PC-9 (cell line): ENCODE measurements around the gene RPS5. TPM values are rescaled to one million over a fixed set of nuclear protein-coding genes. Genes with fewer than 3 reads are reported as not detected.

Experiments
- Bru-seq: library from RNA; stranded (reverse); fragments of 400-500 nt; gene quantifications from one replicate; lab custom pipeline; 2021; lab: Mats Ljungman, UMichigan
- BruChase-seq, 2 experiments: library from RNA; stranded (reverse); fragments of 400-500 nt; gene quantifications; one replicate each; lab custom pipeline; 2021; lab: Mats Ljungman, UMichigan
- BruUV-seq: library from RNA; stranded (reverse); fragments of 400-500 nt; replicated peaks from 2 replicates; lab custom pipeline; 2021; lab: Mats Ljungman, UMichigan
- CTCF ChIA-PET: fragments of 300-600 bp; sonication (Branson Sonifier 250); formaldehyde crosslinking; loops from one replicate; lab custom pipeline; 2022; ENCODE audit warnings: antibody characterized with exemption; lab: Charles Lee
- POLR2A ChIA-PET: fragments of 300-600 bp; sonication (Branson Sonifier 250); formaldehyde crosslinking; loops from one replicate; lab custom pipeline; 2022; ENCODE audit warnings: antibody characterized with exemption; ENCODE audit not compliant: unreplicated experiment; lab: Charles Lee
- DNase-seq, 2 experiments: peaks; one replicate each; pipeline versions ENCODE4 v3.0.0 to v3.0.0-alpha.2; 2015 to 2022; ENCODE audit warnings: mixed read lengths in 1 of 2
- H2AFZ ChIP-seq: fragments of 200-600 bp; sonication (generic); 2 replicates; pipeline ENCODE4 v1.8.1; 2017; ENCODE audit warnings: antibody characterized with exemption
- H3F3A ChIP-seq: fragments of 200-600 bp; sonication (generic); 2 replicates; pipeline ENCODE4 v1.8.1; 2017; ENCODE audit warnings: antibody characterized with exemption, mild to moderate bottlenecking, low read depth; ENCODE audit not compliant: insufficient read depth
- H3K27ac ChIP-seq: fragments of 200-600 bp; sonication (generic); 2 replicates; pipeline ENCODE4 v1.6.1; 2016; ENCODE audit warnings: mixed run types
- H3K27me3 ChIP-seq: fragments of 200-600 bp; sonication (generic); 2 replicates; pipeline ENCODE4 v1.6.1; 2016; ENCODE audit warnings: low read depth, mixed run types; ENCODE audit not compliant: insufficient read depth
- H3K36me3 ChIP-seq: fragments of 200-600 bp; sonication (generic); 2 replicates; pipeline ENCODE4 v1.6.1; 2016; ENCODE audit warnings: low read depth, mixed run types
- H3K4me1 ChIP-seq: fragments of 200-600 bp; sonication (generic); replicated peaks from 2 replicates; pipeline ENCODE4 v1.6.1; 2016; ENCODE audit warnings: mixed run types; ENCODE audit not compliant: insufficient read depth
- H3K4me2 ChIP-seq: fragments of 200-600 bp; sonication (generic); 2 replicates; pipeline ENCODE4 v1.6.1; 2017; ENCODE audit warnings: mixed run types
- H3K4me3 ChIP-seq: fragments of 200-600 bp; sonication (generic); 2 replicates; pipeline ENCODE4 v1.6.1; 2016; ENCODE audit warnings: mixed run types
- H3K79me2 ChIP-seq: fragments of 200-600 bp; sonication (generic); 2 replicates; pipeline ENCODE4 v1.6.1; 2017; ENCODE audit warnings: low read depth, mixed run types
- H3K9me2 ChIP-seq: fragments of 200-600 bp; sonication (generic); 2 replicates; pipeline ENCODE4 v1.8.1; 2017; ENCODE audit warnings: mild to moderate bottlenecking; ENCODE audit not compliant: insufficient read depth
- H3K9me3 ChIP-seq: fragments of 200-600 bp; sonication (generic); 2 replicates; pipeline ENCODE4 v1.8.1; 2016; ENCODE audit warnings: low read depth; ENCODE audit not compliant: insufficient read depth
- H4K20me1 ChIP-seq: fragments of 200-600 bp; sonication (generic); 2 replicates; pipeline ENCODE4 v1.8.1; 2017; ENCODE audit not compliant: insufficient read depth
- EZH2 ChIP-seq: fragments of 200-600 bp; sonication (generic); IDR thresholded peaks from 2 replicates; pipeline ENCODE4 v1.8.0; 2017; ENCODE audit warnings: antibody characterized with exemption, low read depth
- intact Hi-C: fragments of 100-400 bp; cut with micrococcal nuclease; formaldehyde crosslinking; loops from one replicate; pipeline ENCODE4 v1.10.0; 2022; ENCODE audit not compliant: unreplicated experiment
- long read RNA-seq: library from polyadenylated mRNA; stranded (forward); transcript quantifications from one replicate; pipeline ENCODE4 v2.0.0, GENCODE V29; 2022
- total RNA-seq: library from RNA; stranded (reverse); gene quantifications from 2 replicates; pipeline ENCODE4 v1.2.3, GENCODE V29; 2021
- TF ChIP-seq, protein P1 (sequence below): fragments of 200-600 bp; sonication (generic); conservative IDR thresholded peaks from 2 replicates; pipeline ENCODE4 v1.6.1; 2017; ENCODE audit warnings: mixed run types, antibody characterized with exemption, mild to moderate bottlenecking, moderate library complexity

Gene RPS5
- total RNA-seq, result 941 and 961 TPM in 2 replicates
- Bru-seq, nascent RNA, result percentile 95 among the genes with signal in this experiment
- percentile 87 among the genes with signal in this experiment for BruChase-seq, experiment 1, labeled RNA remaining after a 2-hour chase
- BruChase-seq, experiment 2, labeled RNA remaining after a 6-hour chase, result percentile 95 among the genes with signal in this experiment
- long read RNA-seq, transcript RPS5-201 (6 exons, 740 nt), result major isoform, 860 of 947 reads
- long read RNA-seq, transcript RPS5-202 (5 exons, 1,520 nt), result minor isoform, 49 of 947 reads
- long read RNA-seq, partial matches to known transcripts, result 18 of 947 reads
- long read RNA-seq, other reads (novel, unspliced or antisense), result 15 of 947 reads

DNA sequence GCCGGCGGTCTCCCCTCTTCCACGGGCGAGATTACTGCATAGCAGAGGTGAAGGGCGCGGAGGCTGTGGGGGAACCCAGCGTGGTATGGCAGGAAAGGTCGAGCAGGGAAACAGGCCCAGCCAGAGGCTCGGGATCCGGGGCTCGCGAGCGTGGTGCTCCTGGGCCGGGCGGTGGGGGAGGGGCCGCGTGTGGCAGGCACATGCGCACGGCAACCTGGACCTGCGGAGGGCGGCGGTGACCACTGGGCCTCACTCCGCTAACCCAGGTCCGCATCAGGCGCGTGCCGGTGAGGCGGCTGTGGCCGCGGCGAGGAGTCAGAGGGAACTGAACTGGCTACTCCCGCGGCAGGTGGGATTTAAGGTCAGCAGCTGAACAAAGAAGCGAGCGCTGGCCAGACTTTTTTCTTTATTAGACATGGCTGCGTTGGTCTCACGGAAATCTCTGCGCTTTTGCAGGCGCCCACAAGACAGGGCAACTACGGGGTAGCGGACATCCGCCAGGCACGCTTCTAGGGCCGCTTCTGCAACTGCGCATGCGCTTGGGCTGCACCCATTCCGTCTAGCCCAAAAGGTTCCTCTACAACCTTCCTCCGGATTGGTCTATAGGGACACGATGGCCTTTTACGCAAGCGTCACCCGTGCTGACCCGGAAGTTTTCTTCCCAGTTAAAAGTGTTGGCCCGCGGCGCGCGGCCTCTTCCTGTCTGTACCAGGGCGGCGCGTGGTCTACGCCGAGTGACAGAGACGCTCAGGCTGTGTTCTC lies at the start of gene RPS5:
TSS of gene RPS5 (plus strand) at position 694 of the 762 bp plus-strand sequence. CDS start 869 bp downstream, outside the sequence.
- no peak for TF ChIP-seq EZH2
- TF ChIP-seq, protein P1, sequence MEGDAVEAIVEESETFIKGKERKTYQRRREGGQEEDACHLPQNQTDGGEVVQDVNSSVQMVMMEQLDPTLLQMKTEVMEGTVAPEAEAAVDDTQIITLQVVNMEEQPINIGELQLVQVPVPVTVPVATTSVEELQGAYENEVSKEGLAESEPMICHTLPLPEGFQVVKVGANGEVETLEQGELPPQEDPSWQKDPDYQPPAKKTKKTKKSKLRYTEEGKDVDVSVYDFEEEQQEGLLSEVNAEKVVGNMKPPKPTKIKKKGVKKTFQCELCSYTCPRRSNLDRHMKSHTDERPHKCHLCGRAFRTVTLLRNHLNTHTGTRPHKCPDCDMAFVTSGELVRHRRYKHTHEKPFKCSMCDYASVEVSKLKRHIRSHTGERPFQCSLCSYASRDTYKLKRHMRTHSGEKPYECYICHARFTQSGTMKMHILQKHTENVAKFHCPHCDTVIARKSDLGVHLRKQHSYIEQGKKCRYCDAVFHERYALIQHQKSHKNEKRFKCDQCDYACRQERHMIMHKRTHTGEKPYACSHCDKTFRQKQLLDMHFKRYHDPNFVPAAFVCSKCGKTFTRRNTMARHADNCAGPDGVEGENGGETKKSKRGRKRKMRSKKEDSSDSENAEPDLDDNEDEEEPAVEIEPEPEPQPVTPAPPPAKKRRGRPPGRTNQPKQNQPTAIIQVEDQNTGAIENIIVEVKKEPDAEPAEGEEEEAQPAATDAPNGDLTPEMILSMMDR, result no peak
- Histone ChIP-seq H4K20me1 (peaks cover 15% of the 10 kb centered on the region), H3K27me3 (no peaks in the 10 kb centered on the region), H2AFZ (peak within 1 kb of the TSS; percentile 73), H3K4me2 (peak within 1 kb of the TSS; percentile 90), H3F3A (peaks cover 9% of the 10 kb centered on the region; the same call in 1 of the 2 replicates), H3K4me3 (peak within 1 kb of the TSS; percentile 93), H3K4me1 (peaks cover 22% of the 10 kb centered on the region), H3K9me3 (no peaks in the 10 kb centered on the region), H3K79me2 (peaks cover 68% of the 10 kb centered on the region), H3K9me2 (no peaks in the 10 kb centered on the region), H3K27ac (peak within 1 kb of the TSS; percentile 95), H3K36me3 (no peaks in the 10 kb centered on the region)
- DNase-seq, result peak; percentile 90 to 91
- intact Hi-C loops, result no loop called here
- ChIA-PET CTCF (no interaction called here), POLR2A (interaction anchor here (0.6 kb wide), 1 partner anchor 168 kb away, joined by 3 read pairs; the partner anchor contains the start of gene CHMP2A)
- BruUV-seq, result TSS peak; percentile 74

DNA sequence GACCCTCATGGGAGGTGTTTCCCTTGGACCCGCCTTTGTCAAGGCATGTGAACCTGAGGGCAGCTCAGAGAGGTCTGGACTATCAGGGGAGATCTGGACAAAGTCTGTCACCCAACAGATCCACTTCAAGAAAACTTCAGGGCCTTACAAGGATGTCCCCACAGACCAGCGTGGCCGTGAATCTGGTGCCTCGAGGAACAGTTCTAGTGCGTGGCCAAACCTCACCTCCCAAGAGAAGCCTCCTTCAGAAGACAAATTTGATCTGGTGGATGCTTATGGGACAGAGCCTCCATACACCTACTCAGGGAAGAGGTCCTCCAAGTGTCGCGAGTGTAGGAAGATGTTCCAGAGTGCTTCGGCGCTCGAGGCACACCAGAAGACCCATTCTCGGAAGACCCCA lies 48.7 kb upstream of the RPS5 start:
- Histone ChIP-seq H4K20me1 (no peaks in the 10 kb centered on the region), H3F3A (no peaks in the 10 kb centered on the region), H3K79me2 (no peaks in the 10 kb centered on the region), H3K27me3 (no peaks in the 10 kb centered on the region), H3K4me2 (no peak overlapping the region), H3K4me1 (no peaks in the 10 kb centered on the region), H3K9me2 (no peaks in the 10 kb centered on the region), H3K4me3 (no peak overlapping the region), H3K27ac (no peak overlapping the region), H2AFZ (no peak overlapping the region), H3K36me3 (no peaks in the 10 kb centered on the region), H3K9me3 (no peaks in the 10 kb centered on the region)
- no TSS peak for BruUV-seq
- intact Hi-C loops, result no loop called here
- TF ChIP-seq EZH2, result no peak
- TF ChIP-seq, protein P1, result no peak
- POLR2A ChIA-PET, result no interaction called here
- DNase-seq, result no peak
- CTCF ChIA-PET, result no interaction called here

DNA sequence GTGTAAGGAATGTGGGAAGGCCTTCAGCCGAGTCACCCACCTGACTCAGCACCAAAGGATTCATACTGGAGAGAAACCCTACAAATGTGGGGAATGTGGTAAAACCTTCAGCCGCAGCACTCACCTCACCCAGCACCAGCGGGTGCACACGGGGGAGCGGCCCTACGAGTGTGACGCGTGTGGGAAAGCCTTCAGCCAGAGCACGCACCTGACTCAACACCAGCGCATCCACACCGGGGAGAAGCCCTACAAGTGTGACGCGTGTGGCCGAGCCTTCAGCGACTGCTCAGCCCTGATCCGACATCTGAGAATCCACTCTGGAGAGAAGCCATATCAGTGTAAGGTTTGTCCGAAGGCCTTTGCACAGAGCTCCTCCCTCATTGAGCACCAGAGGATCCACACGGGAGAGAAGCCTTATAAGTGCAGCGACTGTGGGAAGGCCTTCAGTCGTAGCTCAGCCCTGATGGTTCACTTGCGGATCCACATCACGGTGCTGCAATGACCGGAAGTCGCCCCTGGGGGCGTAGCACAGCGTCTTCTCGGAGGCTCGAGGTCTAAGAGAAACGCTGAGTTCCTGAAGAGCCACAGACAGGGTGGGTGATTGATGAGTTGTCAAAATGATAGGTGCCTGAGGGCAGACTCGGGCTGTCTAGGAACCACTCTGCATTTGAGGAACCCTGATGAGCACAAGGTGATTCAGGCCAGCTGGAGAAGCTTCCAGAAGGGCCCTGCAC lies 48.1 kb upstream of the RPS5 start:
- H4K20me1 ChIP-seq, result no peaks in the 10 kb centered on the region
- no peaks in the 10 kb centered on the region for H3K36me3 ChIP-seq
- no peaks in the 10 kb centered on the region for H3K27me3 ChIP-seq
- no TSS peak for BruUV-seq
- no peaks in the 10 kb centered on the region for H3K9me2 ChIP-seq
- H3K4me2 ChIP-seq, result no peak overlapping the region
- no peaks in the 10 kb centered on the region for H3K79me2 ChIP-seq
- ChIA-PET CTCF (no interaction called here), POLR2A (no interaction called here)
- TF ChIP-seq, protein P1, result peak; percentile 27; the same call in 1 of the 2 replicates
- no peak for TF ChIP-seq EZH2
- no peaks in the 10 kb centered on the region for H3F3A ChIP-seq
- intact Hi-C loops, result no loop called here
- H3K9me3 ChIP-seq, result no peaks in the 10 kb centered on the region
- no peak overlapping the region for H3K4me3 ChIP-seq
- no peak overlapping the region for H3K27ac ChIP-seq
- DNase-seq, result peak in 1 of 2 experiments; percentile 40
- H2AFZ ChIP-seq, result no peak overlapping the region
- no peaks in the 10 kb centered on the region for H3K4me1 ChIP-seq
